HG03135 (cell line): Measurements from ENCODE around the gene ARHGEF6.

ENCODE experiments used
- ATAC-seq: cut with Tn5 transposase; IDR thresholded peaks from one replicate; pipeline ENCODE4 v1.9.1; 2021; ENCODE audit warnings: mild to moderate bottlenecking, moderate library complexity; ENCODE audit not compliant: unreplicated experiment

Gene ARHGEF6

GRCh38 chrX:136747003-136747986 lies 33.4 kb downstream of the ARHGEF6 start:
- no peak for ATAC-seq

GRCh38 chrX:136745215-136746173 lies 35.2 kb downstream of the ARHGEF6 start:
- no peak for ATAC-seq

- ATAC-seq, result no peak
Measured at GRCh38 chrX:136742721-136743379, 37.9 kb downstream of the ARHGEF6 start.

GRCh38 chrX:136738049-136738729 lies 42.5 kb downstream of the ARHGEF6 start:
- ATAC-seq, result no peak

GRCh38 chrX:136736690-136737089 lies 44.0 kb downstream of the ARHGEF6 start:
- no peak for ATAC-seq

GRCh38 chrX:136735601-136736000 lies 45.1 kb downstream of the ARHGEF6 start:
- no peak for ATAC-seq

- ATAC-seq, result no peak
Measured at GRCh38 chrX:136733613-136734012, 47.1 kb downstream of the ARHGEF6 start.

GRCh38 chrX:136731798-136732197 lies 48.9 kb downstream of the ARHGEF6 start:
- ATAC-seq, result no peak

- ATAC-seq, result no peak
Measured at GRCh38 chrX:136731207-136731782, 49.4 kb downstream of the ARHGEF6 start.

- no peak for ATAC-seq
Measured at GRCh38 chrX:136728393-136728792, 52.3 kb downstream of the ARHGEF6 start.

- no peak for ATAC-seq
Measured at GRCh38 chrX:136725441-136726104, 55.2 kb downstream of the ARHGEF6 start.

GRCh38 chrX:136718091-136718490 lies 62.6 kb downstream of the ARHGEF6 start:
- no peak for ATAC-seq

GRCh38 chrX:136714626-136715599 lies 65.8 kb downstream of the ARHGEF6 start:
- peak; percentile 89 for ATAC-seq

- no peak for ATAC-seq
Measured at GRCh38 chrX:136712650-136713310, 68.0 kb downstream of the ARHGEF6 start.

GRCh38 chrX:136711147-136711546 lies 69.6 kb downstream of the ARHGEF6 start:
- ATAC-seq, result no peak

- ATAC-seq, result peak; percentile 48
Measured at GRCh38 chrX:136710325-136710951, 70.3 kb downstream of the ARHGEF6 start.

- no peak for ATAC-seq
Measured at GRCh38 chrX:136708348-136708747, 72.4 kb downstream of the ARHGEF6 start.
